Neural cell (in vitro differentiated cells): ENCODE measurements around the gene SLC25A23.

ENCODE experiments used
- CTCF ChIP-seq: fragments of 450-650 bp; IDR thresholded peaks from 2 replicates; pipeline ENCODE4 v1.5.1; 2014; ENCODE audit warnings: antibody characterized with exemption, mild to moderate bottlenecking, moderate library complexity; ENCODE audit not compliant: poor library complexity, severe bottlenecking
- EP300 ChIP-seq: fragments of 450-650 bp; conservative IDR thresholded peaks from 2 replicates; pipeline ENCODE4 v1.6.1; 2014; ENCODE audit warnings: antibody characterized with exemption, mild to moderate bottlenecking, moderate library complexity; ENCODE audit not compliant: poor library complexity, severe bottlenecking
- MXI1 ChIP-seq: fragments of 450-650 bp; conservative IDR thresholded peaks from 2 replicates; pipeline ENCODE4 v1.6.1; 2014; ENCODE audit warnings: antibody characterized with exemption, mild to moderate bottlenecking; ENCODE audit not compliant: poor library complexity, severe bottlenecking
- POLR2AphosphoS5 ChIP-seq: IDR thresholded peaks from 2 replicates; pipeline ENCODE4 v1.6.1; 2012
- RAD21 ChIP-seq: fragments of 450-650 bp; conservative IDR thresholded peaks from 2 replicates; pipeline ENCODE4 v1.6.1; 2014; ENCODE audit warnings: antibody characterized with exemption, mild to moderate bottlenecking, moderate library complexity
- TAF1 ChIP-seq: IDR thresholded peaks from 2 replicates; pipeline ENCODE4 v1.6.1; 2012; ENCODE audit warnings: low read depth

DNA sequence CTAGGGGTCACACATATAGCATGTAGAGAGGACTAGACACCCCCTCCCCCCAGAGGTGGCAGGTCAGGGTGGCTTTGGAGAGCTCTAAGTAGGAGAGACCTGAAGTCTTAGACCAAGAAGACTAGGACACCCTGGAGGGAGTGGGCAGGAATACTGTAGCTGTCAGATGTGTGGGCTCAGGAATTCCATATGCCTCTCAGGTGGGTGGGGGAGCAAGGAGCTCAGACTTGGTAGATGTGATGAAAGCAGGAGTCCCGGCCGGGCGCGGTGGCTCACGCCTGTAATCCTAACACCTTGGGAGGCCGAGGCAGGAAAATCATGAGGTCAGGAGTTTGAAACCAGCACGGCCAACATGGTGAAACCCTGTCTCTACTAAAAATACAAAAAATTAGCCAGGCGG, 6.1 kb upstream of the SLC25A23 start:
- TF ChIP-seq RAD21 (no peak), CTCF (no peak), TAF1 (no peak), POLR2AphosphoS5 (no peak), EP300 (no peak), MXI1 (no peak)
